ENCODE results near the gene KLHDC7B. TPM values are rescaled to one million over a fixed set of nuclear protein-coding genes. Genes with fewer than 3 reads are reported as not detected.

Gene KLHDC7B
- total RNA-seq, 1 experiment from 2014 or later, result not detected

GRCh38 chr22:50583294-50583861 lies 37.7 kb downstream of the KLHDC7B start (continued):
- TF ChIP-seq ZNF532 (CRISPR knock-in tag; IDR thresholded peaks at IDR 0.05; ENCODE audit: borderline replicate concordance) (no peak), NR3C1 (CRISPR knock-in tag; conservative IDR thresholded peaks at IDR 0.05; ENCODE audit: low read depth) (no peak), NR2C2 (CRISPR knock-in tag; IDR thresholded peaks at IDR 0.05) (no peak), RORB (CRISPR knock-in tag; IDR thresholded peaks at IDR 0.05) (no peak), SP1 (CRISPR knock-in tag; conservative IDR thresholded peaks at IDR 0.05) (no peak), CREM (CRISPR knock-in tag; IDR thresholded peaks at IDR 0.05) (0 out of 2 replicates have a peak, but pooled peaks have one; percentile 59), NFATC4 (CRISPR knock-in tag; IDR thresholded peaks at IDR 0.05) (no peak), ZNF121 (CRISPR knock-in tag; IDR thresholded peaks at IDR 0.05) (no peak), CDX4 (CRISPR knock-in tag; IDR thresholded peaks at IDR 0.05; ENCODE audit: borderline replicate concordance) (no peak), ERG (CRISPR knock-in tag; IDR thresholded peaks at IDR 0.05) (no peak), OVOL2 (CRISPR knock-in tag; IDR thresholded peaks at IDR 0.05; ENCODE audit: borderline replicate concordance) (no peak), TEAD1 (CRISPR knock-in tag; IDR thresholded peaks at IDR 0.05) (no peak), PRRX2 (CRISPR knock-in tag; IDR thresholded peaks at IDR 0.05) (no peak), ESRRA (CRISPR knock-in tag; IDR thresholded peaks at IDR 0.05; ENCODE audit: borderline replicate concordance) (no peak), SMAD3 (CRISPR knock-in tag; IDR thresholded peaks at IDR 0.05; ENCODE audit: borderline replicate concordance) (0 out of 2 replicates have a peak, but pooled peaks have one; percentile 69), SMAD4 (CRISPR knock-in tag; IDR thresholded peaks at IDR 0.05) (no peak), ELF4 (CRISPR knock-in tag; IDR thresholded peaks at IDR 0.05; ENCODE audit: low read depth) (peak; percentile 82; the same call in 1 of the 2 replicates), NR1H2 (CRISPR knock-in tag; IDR thresholded peaks at IDR 0.05) (no peak), ZNF138 (CRISPR knock-in tag; conservative IDR thresholded peaks at IDR 0.05) (no peak)
- TF ChIP-seq, protein P1, sequence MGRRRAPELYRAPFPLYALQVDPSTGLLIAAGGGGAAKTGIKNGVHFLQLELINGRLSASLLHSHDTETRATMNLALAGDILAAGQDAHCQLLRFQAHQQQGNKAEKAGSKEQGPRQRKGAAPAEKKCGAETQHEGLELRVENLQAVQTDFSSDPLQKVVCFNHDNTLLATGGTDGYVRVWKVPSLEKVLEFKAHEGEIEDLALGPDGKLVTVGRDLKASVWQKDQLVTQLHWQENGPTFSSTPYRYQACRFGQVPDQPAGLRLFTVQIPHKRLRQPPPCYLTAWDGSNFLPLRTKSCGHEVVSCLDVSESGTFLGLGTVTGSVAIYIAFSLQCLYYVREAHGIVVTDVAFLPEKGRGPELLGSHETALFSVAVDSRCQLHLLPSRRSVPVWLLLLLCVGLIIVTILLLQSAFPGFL (CRISPR knock-in tag; IDR thresholded peaks at IDR 0.05; ENCODE audit: borderline replicate concordance), result no peak
- TF ChIP-seq, protein P2, sequence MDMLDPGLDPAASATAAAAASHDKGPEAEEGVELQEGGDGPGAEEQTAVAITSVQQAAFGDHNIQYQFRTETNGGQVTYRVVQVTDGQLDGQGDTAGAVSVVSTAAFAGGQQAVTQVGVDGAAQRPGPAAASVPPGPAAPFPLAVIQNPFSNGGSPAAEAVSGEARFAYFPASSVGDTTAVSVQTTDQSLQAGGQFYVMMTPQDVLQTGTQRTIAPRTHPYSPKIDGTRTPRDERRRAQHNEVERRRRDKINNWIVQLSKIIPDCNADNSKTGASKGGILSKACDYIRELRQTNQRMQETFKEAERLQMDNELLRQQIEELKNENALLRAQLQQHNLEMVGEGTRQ (CRISPR knock-in tag; IDR thresholded peaks at IDR 0.05), result no peak
- TF ChIP-seq, protein P3, sequence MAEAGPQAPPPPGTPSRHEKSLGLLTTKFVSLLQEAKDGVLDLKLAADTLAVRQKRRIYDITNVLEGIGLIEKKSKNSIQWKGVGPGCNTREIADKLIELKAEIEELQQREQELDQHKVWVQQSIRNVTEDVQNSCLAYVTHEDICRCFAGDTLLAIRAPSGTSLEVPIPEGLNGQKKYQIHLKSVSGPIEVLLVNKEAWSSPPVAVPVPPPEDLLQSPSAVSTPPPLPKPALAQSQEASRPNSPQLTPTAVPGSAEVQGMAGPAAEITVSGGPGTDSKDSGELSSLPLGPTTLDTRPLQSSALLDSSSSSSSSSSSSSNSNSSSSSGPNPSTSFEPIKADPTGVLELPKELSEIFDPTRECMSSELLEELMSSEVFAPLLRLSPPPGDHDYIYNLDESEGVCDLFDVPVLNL (CRISPR knock-in tag; IDR thresholded peaks at IDR 0.05; ENCODE audit: borderline replicate concordance, low read depth), result no peak
- TF ChIP-seq, protein P4, sequence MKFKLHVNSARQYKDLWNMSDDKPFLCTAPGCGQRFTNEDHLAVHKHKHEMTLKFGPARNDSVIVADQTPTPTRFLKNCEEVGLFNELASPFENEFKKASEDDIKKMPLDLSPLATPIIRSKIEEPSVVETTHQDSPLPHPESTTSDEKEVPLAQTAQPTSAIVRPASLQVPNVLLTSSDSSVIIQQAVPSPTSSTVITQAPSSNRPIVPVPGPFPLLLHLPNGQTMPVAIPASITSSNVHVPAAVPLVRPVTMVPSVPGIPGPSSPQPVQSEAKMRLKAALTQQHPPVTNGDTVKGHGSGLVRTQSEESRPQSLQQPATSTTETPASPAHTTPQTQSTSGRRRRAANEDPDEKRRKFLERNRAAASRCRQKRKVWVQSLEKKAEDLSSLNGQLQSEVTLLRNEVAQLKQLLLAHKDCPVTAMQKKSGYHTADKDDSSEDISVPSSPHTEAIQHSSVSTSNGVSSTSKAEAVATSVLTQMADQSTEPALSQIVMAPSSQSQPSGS (CRISPR knock-in tag; IDR thresholded peaks at IDR 0.05; ENCODE audit: borderline replicate concordance, low read depth), result no peak
- TF ChIP-seq, protein P5, sequence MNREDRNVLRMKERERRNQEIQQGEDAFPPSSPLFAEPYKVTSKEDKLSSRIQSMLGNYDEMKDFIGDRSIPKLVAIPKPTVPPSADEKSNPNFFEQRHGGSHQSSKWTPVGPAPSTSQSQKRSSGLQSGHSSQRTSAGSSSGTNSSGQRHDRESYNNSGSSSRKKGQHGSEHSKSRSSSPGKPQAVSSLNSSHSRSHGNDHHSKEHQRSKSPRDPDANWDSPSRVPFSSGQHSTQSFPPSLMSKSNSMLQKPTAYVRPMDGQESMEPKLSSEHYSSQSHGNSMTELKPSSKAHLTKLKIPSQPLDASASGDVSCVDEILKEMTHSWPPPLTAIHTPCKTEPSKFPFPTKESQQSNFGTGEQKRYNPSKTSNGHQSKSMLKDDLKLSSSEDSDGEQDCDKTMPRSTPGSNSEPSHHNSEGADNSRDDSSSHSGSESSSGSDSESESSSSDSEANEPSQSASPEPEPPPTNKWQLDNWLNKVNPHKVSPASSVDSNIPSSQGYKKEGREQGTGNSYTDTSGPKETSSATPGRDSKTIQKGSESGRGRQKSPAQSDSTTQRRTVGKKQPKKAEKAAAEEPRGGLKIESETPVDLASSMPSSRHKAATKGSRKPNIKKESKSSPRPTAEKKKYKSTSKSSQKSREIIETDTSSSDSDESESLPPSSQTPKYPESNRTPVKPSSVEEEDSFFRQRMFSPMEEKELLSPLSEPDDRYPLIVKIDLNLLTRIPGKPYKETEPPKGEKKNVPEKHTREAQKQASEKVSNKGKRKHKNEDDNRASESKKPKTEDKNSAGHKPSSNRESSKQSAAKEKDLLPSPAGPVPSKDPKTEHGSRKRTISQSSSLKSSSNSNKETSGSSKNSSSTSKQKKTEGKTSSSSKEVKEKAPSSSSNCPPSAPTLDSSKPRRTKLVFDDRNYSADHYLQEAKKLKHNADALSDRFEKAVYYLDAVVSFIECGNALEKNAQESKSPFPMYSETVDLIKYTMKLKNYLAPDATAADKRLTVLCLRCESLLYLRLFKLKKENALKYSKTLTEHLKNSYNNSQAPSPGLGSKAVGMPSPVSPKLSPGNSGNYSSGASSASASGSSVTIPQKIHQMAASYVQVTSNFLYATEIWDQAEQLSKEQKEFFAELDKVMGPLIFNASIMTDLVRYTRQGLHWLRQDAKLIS (CRISPR knock-in tag; IDR thresholded peaks at IDR 0.05; ENCODE audit: borderline replicate concordance), result no peak
